WI38 (cell line): ENCODE data around the gene UQCR10.

Experiments used
- H3K4me3 ChIP-seq: 2 replicates; pipeline ENCODE4 v1.5.1; 2011; ENCODE audit warnings: low read depth, mild to moderate bottlenecking, control low read depth, low read length
- CTCF ChIP-seq: IDR thresholded peaks from 2 replicates; pipeline ENCODE4 v1.5.1; 2012; ENCODE audit warnings: low read depth, mild to moderate bottlenecking, control low read depth, low read length

The UQCR10 gene

GRCh38 chr22:29813126-29813525 lies 46.0 kb downstream of the UQCR10 start:
- no peak overlapping the region for H3K4me3 ChIP-seq
- TF ChIP-seq CTCF = no peak

GRCh38 chr22:29813563-29813962 lies 46.4 kb downstream of the UQCR10 start:
- TF ChIP-seq CTCF = no peak
- no peak overlapping the region for H3K4me3 ChIP-seq

GRCh38 chr22:29814003-29814402 lies 46.8 kb downstream of the UQCR10 start:
- H3K4me3 ChIP-seq = no peak overlapping the region
- TF ChIP-seq CTCF = no peak

- TF ChIP-seq CTCF = no peak
- H3K4me3 ChIP-seq = no peak overlapping the region
Observed at GRCh38 chr22:29815580-29815979, 48.4 kb downstream of the UQCR10 start.

GRCh38 chr22:29816128-29816527 lies 49.0 kb downstream of the UQCR10 start:
- H3K4me3 ChIP-seq = no peak overlapping the region
- no peak for TF ChIP-seq CTCF

- no peak for TF ChIP-seq CTCF
- H3K4me3 ChIP-seq = no peak overlapping the region
Observed at GRCh38 chr22:29816539-29816938, 49.4 kb downstream of the UQCR10 start.

- H3K4me3 ChIP-seq = no peak overlapping the region
- no peak for TF ChIP-seq CTCF
Observed at GRCh38 chr22:29816980-29817379, 49.8 kb downstream of the UQCR10 start.
